H1 (cell line): ENCODE measurements around the gene MBOAT2. TPM values are rescaled to one million over a fixed set of nuclear protein-coding genes. Genes with fewer than 3 reads are reported as not detected.

Experiments used
- ASH2L ChIP-seq: fragments of 200-600, 300-600 bp; sonication (generic); IDR thresholded peaks from one replicate; pipeline ENCODE4 v1.7.1; 2017; ENCODE audit warnings: low read length
- ATF2 ChIP-seq: IDR thresholded peaks from 2 replicates; pipeline ENCODE4 v1.6.1; 2012; ENCODE audit warnings: low read length, inconsistent platforms
- CBX8 ChIP-seq: fragments of 300-800, 300-1000 bp; sonication (generic); IDR thresholded peaks from 2 replicates; pipeline ENCODE4 v1.7.1; 2016; ENCODE audit warnings: low read depth, low read length, borderline replicate concordance
- EGR1 ChIP-seq: IDR thresholded peaks from 2 replicates; pipeline ENCODE4 v1.6.1; 2011; ENCODE audit warnings: low read depth, low read length, borderline replicate concordance
- HDAC2 ChIP-seq, 2 experiments: fragments of 300-600 bp in 1 of 2; sonication (generic) in 1 of 2; IDR thresholded peaks; 2 replicates each; pipeline ENCODE4 v1.6.1; 2011 to 2012; ENCODE audit warnings: low read depth in 2 of 2, low read length in 2 of 2, mild to moderate bottlenecking in 2 of 2, moderate library complexity in 2 of 2, borderline replicate concordance in 1 of 2, inconsistent platforms in 1 of 2
- JUND ChIP-seq: IDR thresholded peaks from 2 replicates; pipeline ENCODE4 v1.6.1; 2011; ENCODE audit warnings: mild to moderate bottlenecking, improper control_type of control experiment, low read length
- KDM1A ChIP-seq: fragments of 200-600, 300-600 bp; sonication (generic); IDR thresholded peaks from 2 replicates; pipeline ENCODE4 v1.7.1; 2016; ENCODE audit warnings: mild to moderate bottlenecking, low read length, borderline replicate concordance
- KDM4A ChIP-seq: IDR thresholded peaks from one replicate; pipeline ENCODE4 v1.7.1; 2012; ENCODE audit warnings: low read depth, mild to moderate bottlenecking, moderate library complexity, low read length, inconsistent platforms; ENCODE audit not compliant: severe bottlenecking
- MAFK ChIP-seq: IDR thresholded peaks from 2 replicates; pipeline ENCODE4 v1.6.1; 2012; ENCODE audit warnings: low read depth, mild to moderate bottlenecking, improper control_type of control experiment, low read length
- POLR2A ChIP-seq, 2 experiments: IDR thresholded peaks; 1 replicate in 1 of 2; 2 replicates in 1 of 2; pipeline ENCODE4 v1.6.1; 2011; ENCODE audit warnings: low read depth in 2 of 2, low read length in 2 of 2, mild to moderate bottlenecking in 2 of 2; ENCODE audit errors: control extremely low read depth in 1 of 2
- RBBP5 ChIP-seq: IDR thresholded peaks from 2 replicates; pipeline ENCODE4 v1.7.1; 2012; ENCODE audit warnings: low read depth, mild to moderate bottlenecking, inconsistent platforms, low read length, moderate library complexity, borderline replicate concordance
- RNF2 ChIP-seq: fragments of 200-900, 300-1000 bp; sonication (generic); IDR thresholded peaks from 2 replicates; pipeline ENCODE4 v1.7.1; 2016; ENCODE audit warnings: borderline replicate concordance, low read depth, mild to moderate bottlenecking, antibody characterized with exemption, low read length; ENCODE audit not compliant: poor library complexity, severe bottlenecking; ENCODE audit errors: missing control alignments
- SIN3A ChIP-seq, 2 experiments: IDR thresholded peaks in 1 of 2; conservative IDR thresholded peaks in 1 of 2; 2 replicates each; pipeline ENCODE4 v1.6.1; 2011 to 2012; ENCODE audit warnings: low read length in 2 of 2, improper control_type of control experiment in 1 of 2, low read depth in 1 of 2, mild to moderate bottlenecking in 1 of 2
- SIRT6 ChIP-seq: IDR thresholded peaks from one replicate; pipeline ENCODE4 v1.7.1; 2012; ENCODE audit warnings: low read length, inconsistent platforms
- SP1 ChIP-seq: IDR thresholded peaks from 2 replicates; pipeline ENCODE4 v1.6.1; 2011; ENCODE audit warnings: low read depth, low read length
- SP4 ChIP-seq: IDR thresholded peaks from 2 replicates; pipeline ENCODE4 v1.6.1; 2012; ENCODE audit warnings: low read length, inconsistent platforms
- SUZ12 ChIP-seq: fragments of 200-600 bp; sonication (generic); IDR thresholded peaks from 2 replicates; pipeline ENCODE4 v1.6.1; 2012; ENCODE audit warnings: mild to moderate bottlenecking, inconsistent platforms, low read length, moderate library complexity, mixed read lengths
- TAF7 ChIP-seq: optimal IDR thresholded peaks from 2 replicates; pipeline ENCODE3; 2011; ENCODE audit warnings: low read depth, mild to moderate bottlenecking, inconsistent platforms, low read length, moderate library complexity, borderline replicate concordance
- TEAD4 ChIP-seq: IDR thresholded peaks from 2 replicates; pipeline ENCODE4 v1.6.1; 2012; ENCODE audit warnings: low read depth, low read length, inconsistent platforms, mixed read lengths
- YY1 ChIP-seq: IDR thresholded peaks from 2 replicates; pipeline ENCODE4 v1.6.1; 2011; ENCODE audit warnings: low read depth, mild to moderate bottlenecking, low read length
- polyA plus RNA-seq, 7 experiments: library from polyadenylated mRNA; depleted of rRNA in 3 of 7; stranded (reverse) in 5 of 7; unstranded in 2 of 7; fragments of >200 nt in 5 of 7; fragments of 200-250 nt in 2 of 7; gene quantifications; 1 replicate in 5 of 7; 2 replicates in 1 of 7; 4 replicates in 1 of 7; pipeline versions ENCODE4 v1.2.1 to v1.2.3, GENCODE V29; 2011 to 2013; ENCODE audit warnings: missing spikeins in 2 of 7, mixed read lengths in 2 of 7
- total RNA-seq: library from RNA; stranded (reverse); fragmentation: NEBNext Ultra II Directional; extraction: Animal tissue kit (Norgen Biotek cat#: 25700); gene quantifications from 2 replicates; pipeline ENCODE4 v1.2.1, GENCODE V29; 2021
- TF ChIP-seq, protein P1 (sequence below): IDR thresholded peaks from 2 replicates; pipeline ENCODE4 v1.6.1; 2011; ENCODE audit warnings: low read length, improper control_type of control experiment

MBOAT2 gene
- total and polyA plus RNA-seq, 2 of the 8 experiments (the other 6 are each of a cell fraction or from before 2014, with no cell fraction given), result 11.2 to 23.4 TPM

- TF ChIP-seq RBBP5, result peak; percentile 100
- no peak for TF ChIP-seq SUZ12
- peak; percentile 78; the same call in 1 of the 2 replicates for TF ChIP-seq SP4
- peak; percentile 76 to 91; a peak in 3 of 4 replicates for TF ChIP-seq SIN3A (conservative IDR thresholded peaks at IDR 0.05 in 1 of 2, IDR thresholded peaks at IDR 0.05 in 1 of 2; ENCODE audit: low read depth in 1 of 2, low read length in 2 of 2)
- no peak for TF ChIP-seq MAFK
- TF ChIP-seq TEAD4, result no peak
- TF ChIP-seq CBX8, result no peak
- TF ChIP-seq ATF2, result no peak
- TF ChIP-seq SP1, result peak; percentile 42; the same call in 1 of the 2 replicates
- peak; percentile 70 for TF ChIP-seq KDM4A
- TF ChIP-seq POLR2A (IDR thresholded peaks at IDR 0.05; ENCODE audit: control extremely low read depth in 1 of 2, low read depth in 2 of 2, low read length in 2 of 2), result peak in 1 of 2 experiments; percentile 78; a peak in 2 of 3 replicates
- TF ChIP-seq HDAC2 (IDR thresholded peaks at IDR 0.05; ENCODE audit: borderline replicate concordance in 1 of 2, low read depth in 2 of 2, low read length in 2 of 2), result peak in 1 of 2 experiments; percentile 85; a peak in 1 of 4 replicates
- peak; percentile 95 for TF ChIP-seq YY1
- TF ChIP-seq, protein P1, sequence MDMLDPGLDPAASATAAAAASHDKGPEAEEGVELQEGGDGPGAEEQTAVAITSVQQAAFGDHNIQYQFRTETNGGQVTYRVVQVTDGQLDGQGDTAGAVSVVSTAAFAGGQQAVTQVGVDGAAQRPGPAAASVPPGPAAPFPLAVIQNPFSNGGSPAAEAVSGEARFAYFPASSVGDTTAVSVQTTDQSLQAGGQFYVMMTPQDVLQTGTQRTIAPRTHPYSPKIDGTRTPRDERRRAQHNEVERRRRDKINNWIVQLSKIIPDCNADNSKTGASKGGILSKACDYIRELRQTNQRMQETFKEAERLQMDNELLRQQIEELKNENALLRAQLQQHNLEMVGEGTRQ, result peak; percentile 86
- TF ChIP-seq RNF2, result no peak
- no peak for TF ChIP-seq KDM1A
- TF ChIP-seq EGR1, result no peak
- peak; percentile 99 for TF ChIP-seq ASH2L
- TF ChIP-seq TAF7, result peak; percentile 68
- TF ChIP-seq JUND, result no peak
- TF ChIP-seq SIRT6, result no peak
These were observed 166.3 kb downstream of the MBOAT2 start, which contains the start of gene KIDINS220 (continued) for GRCh38 chr2:8836971-8837794.
